ENCODE results near the gene TRUB1.
A peak's percentile ranks its signal among the peaks of the same experiment; 100 is the strongest.

The TRUB1 gene

DNA sequence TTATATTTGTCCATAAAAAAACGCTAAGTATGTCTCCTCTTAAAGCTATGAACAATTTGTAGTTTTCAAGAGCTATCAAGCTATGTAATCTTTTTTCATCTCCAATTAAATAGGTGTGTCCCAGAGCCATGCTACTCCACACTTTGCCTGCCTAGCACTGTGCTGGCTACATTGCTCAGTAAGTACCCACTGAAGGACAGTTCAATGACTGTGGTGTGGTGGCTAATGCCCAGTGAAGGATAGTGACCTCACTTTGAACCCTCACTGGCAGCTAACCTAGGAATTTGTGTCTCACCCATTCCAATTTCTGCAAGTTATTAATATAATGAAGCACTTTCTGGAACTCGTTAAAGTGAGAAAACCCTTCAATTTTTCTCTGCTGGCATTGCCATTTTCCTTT is 14.4 kb upstream of the TRUB1 start:
- no peak overlapping the region for H3K4me3 ChIP-seq (ENCODE audit: low read length)
- DNase-seq (ENCODE audit: low read depth): no peak
- TF ChIP-seq, protein P1, sequence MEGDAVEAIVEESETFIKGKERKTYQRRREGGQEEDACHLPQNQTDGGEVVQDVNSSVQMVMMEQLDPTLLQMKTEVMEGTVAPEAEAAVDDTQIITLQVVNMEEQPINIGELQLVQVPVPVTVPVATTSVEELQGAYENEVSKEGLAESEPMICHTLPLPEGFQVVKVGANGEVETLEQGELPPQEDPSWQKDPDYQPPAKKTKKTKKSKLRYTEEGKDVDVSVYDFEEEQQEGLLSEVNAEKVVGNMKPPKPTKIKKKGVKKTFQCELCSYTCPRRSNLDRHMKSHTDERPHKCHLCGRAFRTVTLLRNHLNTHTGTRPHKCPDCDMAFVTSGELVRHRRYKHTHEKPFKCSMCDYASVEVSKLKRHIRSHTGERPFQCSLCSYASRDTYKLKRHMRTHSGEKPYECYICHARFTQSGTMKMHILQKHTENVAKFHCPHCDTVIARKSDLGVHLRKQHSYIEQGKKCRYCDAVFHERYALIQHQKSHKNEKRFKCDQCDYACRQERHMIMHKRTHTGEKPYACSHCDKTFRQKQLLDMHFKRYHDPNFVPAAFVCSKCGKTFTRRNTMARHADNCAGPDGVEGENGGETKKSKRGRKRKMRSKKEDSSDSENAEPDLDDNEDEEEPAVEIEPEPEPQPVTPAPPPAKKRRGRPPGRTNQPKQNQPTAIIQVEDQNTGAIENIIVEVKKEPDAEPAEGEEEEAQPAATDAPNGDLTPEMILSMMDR (IDR thresholded peaks at IDR 0.05; ENCODE audit: insufficient read depth, low read depth, low read length, missing control alignments): no peak

DNA sequence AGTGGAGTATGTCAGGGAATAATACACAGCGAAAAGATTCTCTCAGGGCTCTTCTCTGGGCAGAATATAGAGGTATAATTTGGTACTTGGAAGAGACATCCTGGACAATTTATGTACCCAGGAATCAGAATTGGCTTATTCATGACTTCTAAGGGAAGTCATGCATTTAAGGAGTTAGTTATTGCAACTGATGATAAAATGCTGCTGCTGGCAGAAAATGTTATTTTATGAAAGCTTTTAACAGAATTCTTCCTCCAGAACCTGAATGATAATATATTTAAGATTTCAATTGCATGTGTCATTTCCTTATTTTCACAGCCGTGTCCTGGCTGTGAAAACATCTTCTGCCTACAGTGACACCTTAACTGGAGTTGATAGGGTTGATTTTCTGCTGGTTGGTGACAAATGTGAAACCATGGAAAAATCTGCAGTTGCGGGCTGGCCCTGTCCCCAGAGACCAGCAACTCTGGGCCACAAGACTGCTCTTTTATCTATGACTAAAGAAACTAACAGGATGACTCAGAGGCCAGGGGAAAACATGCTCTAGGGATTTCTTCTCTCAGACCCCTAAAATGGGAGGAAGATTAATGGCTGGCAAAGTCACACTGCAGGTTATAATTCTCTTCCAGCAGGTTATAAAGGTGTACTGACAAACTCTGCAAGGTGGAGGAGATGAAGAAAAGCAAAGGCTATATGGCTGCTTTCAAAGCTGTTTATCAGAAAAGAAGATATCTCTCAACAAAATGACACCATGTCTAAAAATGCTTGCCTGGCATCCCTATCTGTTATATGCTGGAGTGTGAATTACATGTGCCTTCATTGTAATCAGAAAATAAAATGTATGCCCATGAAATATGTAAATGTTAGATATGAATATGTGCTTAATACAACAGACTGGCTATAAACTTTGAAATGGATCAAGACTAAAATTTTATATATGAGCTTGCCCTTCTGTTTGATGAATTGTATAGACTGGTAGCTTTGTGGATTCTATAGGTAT is 12.1 kb upstream of the TRUB1 start:
- TF ChIP-seq, protein P1 (IDR thresholded peaks at IDR 0.05; ENCODE audit: insufficient read depth, low read depth, low read length, missing control alignments): no peak
- DNase-seq (ENCODE audit: low read depth): peak; percentile 39
- no peak overlapping the region for H3K4me3 ChIP-seq (ENCODE audit: low read length)

DNA sequence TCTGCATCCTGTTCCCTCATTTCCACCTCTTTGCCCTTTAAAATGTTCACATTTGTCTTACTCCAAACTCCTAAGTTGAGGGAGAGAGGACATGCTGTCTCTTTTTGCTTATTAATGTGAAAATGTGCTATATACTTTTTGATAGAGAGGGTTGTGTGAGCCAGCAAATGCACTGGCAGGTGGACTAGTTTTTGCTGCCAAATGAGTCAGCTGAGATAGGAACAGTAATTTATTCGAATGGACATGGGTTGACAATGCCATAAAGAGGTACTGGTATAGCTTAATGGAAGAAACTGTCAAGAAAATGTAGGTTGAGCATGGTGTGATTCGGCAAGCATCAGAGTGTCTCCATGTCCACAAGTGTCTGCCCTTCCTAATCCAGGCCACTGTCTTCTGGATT is 9.2 kb upstream of the TRUB1 start:
- TF ChIP-seq, protein P1 (IDR thresholded peaks at IDR 0.05; ENCODE audit: insufficient read depth, low read depth, low read length, missing control alignments): no peak
- no peak overlapping the region for H3K4me3 ChIP-seq (ENCODE audit: low read length)
- DNase-seq (ENCODE audit: low read depth): no peak

DNA sequence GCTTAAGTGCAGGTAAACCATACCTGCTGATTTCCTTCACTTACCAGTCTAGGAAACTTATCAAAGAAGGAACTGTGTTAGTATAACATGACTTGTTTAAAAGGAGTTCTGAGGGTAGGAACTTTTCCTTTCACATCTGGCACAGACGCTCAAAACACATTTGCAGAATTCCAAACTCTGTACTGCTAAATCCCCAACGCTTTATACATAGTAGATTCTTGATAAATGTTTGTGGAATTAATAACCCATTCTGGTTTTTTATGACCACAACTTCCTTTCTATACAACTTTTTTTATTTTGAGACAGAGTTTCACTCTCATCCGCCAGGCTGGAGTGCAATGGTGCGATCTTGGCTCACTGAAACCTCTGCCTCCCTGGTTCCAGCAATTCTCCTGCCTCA is 7.7 kb upstream of the TRUB1 start:
- DNase-seq (ENCODE audit: low read depth): no peak
- H3K4me3 ChIP-seq (ENCODE audit: low read length): no peak overlapping the region
- TF ChIP-seq, protein P1 (IDR thresholded peaks at IDR 0.05; ENCODE audit: insufficient read depth, low read depth, low read length, missing control alignments): no peak

DNA sequence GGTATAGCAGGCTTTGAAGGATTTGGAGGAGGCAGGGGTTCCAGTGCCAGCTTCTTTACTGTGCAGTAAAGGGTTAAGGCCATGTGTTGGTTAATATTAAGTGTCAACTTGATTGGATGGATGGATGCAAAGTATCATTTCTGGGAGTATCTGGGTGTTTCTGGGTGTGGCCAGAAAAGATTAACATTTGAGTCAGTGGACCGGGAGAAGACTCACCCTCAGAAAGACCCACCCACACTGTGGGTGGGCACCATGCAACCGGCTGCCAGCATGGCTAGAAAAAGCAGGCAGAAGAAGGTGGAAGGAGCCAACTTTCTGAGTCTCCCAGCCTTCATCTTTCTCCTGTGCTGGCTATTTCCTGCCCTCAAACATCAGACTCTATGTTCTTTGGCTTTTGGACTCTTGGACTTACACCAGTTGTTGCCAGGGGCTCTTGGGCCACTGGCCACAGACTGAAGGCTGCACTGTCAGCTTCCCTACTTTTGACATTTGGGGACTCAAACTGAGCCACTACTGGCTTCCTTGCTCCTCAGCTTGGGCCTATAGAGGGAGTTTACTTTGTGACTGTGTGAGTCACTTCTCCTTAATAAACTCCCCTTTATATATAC is 6.8 kb upstream of the TRUB1 start:
- TF ChIP-seq, protein P1 (IDR thresholded peaks at IDR 0.05; ENCODE audit: insufficient read depth, low read depth, low read length, missing control alignments): no peak
- peak; percentile 8 for DNase-seq (ENCODE audit: low read depth)

DNA sequence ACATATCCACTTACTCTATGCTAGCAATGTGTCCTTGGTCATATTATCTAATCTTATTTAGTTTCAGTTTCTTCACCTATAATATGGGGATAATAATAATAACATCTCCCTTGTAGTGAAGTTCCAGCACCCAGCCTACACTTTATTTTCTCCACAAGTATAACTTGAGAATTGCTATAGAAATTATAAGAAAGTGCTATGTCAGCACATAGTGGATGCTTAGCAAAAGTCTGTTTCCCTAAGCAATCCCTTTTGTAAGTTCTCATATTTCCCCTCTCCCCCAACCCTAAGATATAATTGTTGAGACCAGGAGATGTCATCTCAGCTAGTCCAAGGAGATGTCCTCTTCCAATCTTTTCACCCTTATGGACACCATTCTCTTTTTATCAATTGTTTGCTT is 5.8 kb upstream of the TRUB1 start:
- no peak for DNase-seq (ENCODE audit: low read depth)
- no peak overlapping the region for H3K4me3 ChIP-seq (ENCODE audit: low read length)
- TF ChIP-seq, protein P1 (IDR thresholded peaks at IDR 0.05; ENCODE audit: insufficient read depth, low read depth, low read length, missing control alignments): no peak

More for the DNA sequence above, 6.8 kb upstream of the TRUB1 start:
- H3K4me3 ChIP-seq (ENCODE audit: low read length): no peak overlapping the region

Data from epithelial cell of esophagus (primary cell).